GM21515 (cell line): Measurements from ENCODE around the gene LETMD1.
"Not testable (repeated sequence)": the region's sequence is repeated elsewhere in the genome, so short reads cannot be mapped to it uniquely, and the experiment has no call there.

Experiments
- ATAC-seq: cut with Tn5 transposase; IDR thresholded peaks from one replicate; pipeline ENCODE4 v1.9.1; 2021; ENCODE audit not compliant: unreplicated experiment

LETMD1 gene

GRCh38 chr12:51047655-51048540 lies at the start of gene LETMD1:
Gene LETMD1, plus strand, starts transcription at chr12:51048327. Its CDS starts 30 bp downstream, at chr12:51048357.
- peak; percentile 95 for ATAC-seq

- no peak for ATAC-seq
Observed at GRCh38 chr12:50999093-50999492, 49.0 kb upstream of the LETMD1 start.

- no peak for ATAC-seq
Observed at GRCh38 chr12:51000245-51000644, 47.9 kb upstream of the LETMD1 start.

- no peak for ATAC-seq
Observed at GRCh38 chr12:51001799-51002198, 46.3 kb upstream of the LETMD1 start.

- no peak for ATAC-seq
Observed at GRCh38 chr12:51004504-51004903, 43.6 kb upstream of the LETMD1 start.

GRCh38 chr12:51005030-51005429 lies 43.1 kb upstream of the LETMD1 start:
- no peak for ATAC-seq

- ATAC-seq = no peak
Observed at GRCh38 chr12:51005671-51006070, 42.5 kb upstream of the LETMD1 start.

GRCh38 chr12:51008329-51009055 lies 39.6 kb upstream of the LETMD1 start:
- no peak for ATAC-seq

- no peak for ATAC-seq
Observed at GRCh38 chr12:51009056-51009440, 39.1 kb upstream of the LETMD1 start.

GRCh38 chr12:51011955-51012354 lies 36.2 kb upstream of the LETMD1 start:
- no peak for ATAC-seq

- ATAC-seq = no peak
Observed at GRCh38 chr12:51012570-51013236, 35.4 kb upstream of the LETMD1 start.

- no peak for ATAC-seq
Observed at GRCh38 chr12:51013441-51013840, 34.7 kb upstream of the LETMD1 start.

- not testable (repeated sequence) for ATAC-seq
Observed at GRCh38 chr12:51014467-51014866, 33.7 kb upstream of the LETMD1 start.

GRCh38 chr12:51017452-51017851 lies 30.7 kb upstream of the LETMD1 start:
- no peak for ATAC-seq

GRCh38 chr12:51018956-51019355 lies 29.2 kb upstream of the LETMD1 start:
- ATAC-seq = no peak

GRCh38 chr12:51019927-51020326 lies 28.2 kb upstream of the LETMD1 start:
- ATAC-seq = no peak

- no peak for ATAC-seq
Observed at GRCh38 chr12:51020448-51021182, 27.5 kb upstream of the LETMD1 start.

GRCh38 chr12:51021694-51022093 lies 26.4 kb upstream of the LETMD1 start:
- ATAC-seq = no peak

- ATAC-seq = no peak
Observed at GRCh38 chr12:51023625-51024382, 24.3 kb upstream of the LETMD1 start.

- ATAC-seq = no peak
Observed at GRCh38 chr12:51025338-51025835, 22.7 kb upstream of the LETMD1 start.
